GM03348 (cell line): ENCODE measurements around the gene ALPI.
"Not testable (repeated sequence)": the region's sequence is repeated elsewhere in the genome, so short reads cannot be mapped to it uniquely, and the experiment has no call there.

Source experiments
- DNase-seq: peaks from one replicate; pipeline ENCODE4 v3.0.0; 2012; ENCODE audit warnings: low spot score

Gene ALPI

DNA sequence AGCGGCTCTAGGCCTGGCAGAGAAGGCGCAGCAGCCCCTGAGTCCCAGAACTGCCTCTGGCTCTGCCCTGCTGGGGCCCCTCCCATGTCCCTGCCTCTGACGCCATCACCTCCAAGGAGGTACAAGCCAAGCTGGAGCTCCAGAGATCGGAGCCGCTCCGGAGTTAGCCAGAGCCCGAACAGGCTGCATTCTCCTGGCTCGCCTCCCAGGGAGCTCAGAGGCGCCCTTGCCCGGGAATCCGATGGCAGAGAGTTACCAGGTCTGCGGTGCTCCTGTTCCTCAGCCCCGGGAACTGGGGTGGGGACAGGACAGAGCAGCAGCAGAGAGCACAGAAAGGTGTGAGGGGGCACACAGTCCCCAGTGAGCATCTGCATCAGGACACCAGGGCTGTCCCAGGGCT, 12.9 kb upstream of the ALPI start:
- not testable (repeated sequence) for DNase-seq

DNA sequence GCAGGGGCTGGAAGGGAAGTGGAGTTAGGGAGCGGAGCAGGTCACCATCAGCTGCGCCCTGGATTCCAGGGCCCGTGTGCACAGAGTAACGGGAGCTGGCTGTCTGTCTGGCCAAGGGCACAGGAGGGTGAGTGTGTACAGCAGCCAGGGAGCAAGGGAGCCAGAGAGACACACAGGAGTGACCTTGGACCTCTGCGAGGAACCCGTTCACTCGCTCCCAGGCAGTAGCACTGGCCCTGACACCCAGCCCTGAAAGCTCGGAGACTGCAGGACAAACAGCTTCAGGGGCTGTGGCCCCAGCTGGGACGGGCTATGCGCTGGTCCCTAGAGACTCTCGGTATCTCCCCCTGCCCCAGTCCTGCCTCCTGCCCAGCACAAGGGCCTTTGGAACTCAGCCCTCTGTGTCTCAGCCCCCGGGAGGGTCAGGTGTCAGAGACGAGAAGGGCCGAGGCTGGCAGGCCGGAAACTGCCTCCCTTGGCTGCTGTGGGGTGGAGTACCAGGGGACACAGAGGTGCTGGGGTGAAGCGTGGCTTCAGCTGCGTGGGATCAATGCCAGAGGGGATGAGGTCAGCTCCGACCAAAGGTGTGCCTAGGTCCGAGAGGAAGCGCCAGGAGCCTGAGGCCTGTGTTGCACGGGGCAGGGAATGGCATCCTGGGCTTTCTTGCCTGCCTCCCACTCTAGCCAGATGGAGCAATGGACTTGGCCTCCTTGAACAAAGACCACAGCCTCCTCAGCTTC, 12.1 kb upstream of the ALPI start:
- DNase-seq = peak; percentile 10

DNA sequence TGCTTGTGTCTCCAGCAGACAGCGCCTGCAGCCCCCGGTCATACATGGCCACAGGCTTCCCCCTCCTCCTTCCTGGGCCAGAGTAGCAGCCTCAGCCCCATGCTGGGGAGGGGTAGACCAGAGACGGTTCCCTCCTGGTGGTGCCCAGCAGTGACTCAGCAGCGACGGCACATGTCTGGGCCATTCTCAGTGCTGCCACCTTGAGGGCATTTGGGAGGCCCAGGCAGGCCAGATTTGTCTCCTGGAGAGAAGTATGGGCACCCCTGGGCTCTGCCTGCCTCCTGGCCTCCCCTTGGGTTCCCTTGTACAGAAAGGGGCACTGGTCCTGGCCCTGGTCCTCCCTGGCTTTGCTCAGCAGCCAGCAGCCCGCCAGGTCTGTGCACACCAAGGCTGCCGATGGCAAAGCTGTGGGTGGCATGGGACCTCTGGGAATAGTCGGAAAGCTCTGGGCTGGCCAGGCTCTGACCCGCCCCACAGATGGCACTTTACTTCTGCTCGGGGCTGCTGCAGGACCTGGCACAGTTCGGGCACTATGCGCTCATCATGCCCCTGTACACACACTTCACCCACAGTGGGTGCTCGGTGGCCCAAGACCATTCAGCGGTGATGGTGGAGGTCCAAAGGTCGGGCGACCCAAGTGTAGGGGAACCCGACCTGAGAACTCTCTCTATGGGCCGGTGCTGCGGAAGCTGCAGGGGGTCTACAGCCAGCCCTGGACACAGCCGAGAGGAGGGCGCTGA, 11.4 kb upstream of the ALPI start:
- peak; percentile 81 for DNase-seq

DNA sequence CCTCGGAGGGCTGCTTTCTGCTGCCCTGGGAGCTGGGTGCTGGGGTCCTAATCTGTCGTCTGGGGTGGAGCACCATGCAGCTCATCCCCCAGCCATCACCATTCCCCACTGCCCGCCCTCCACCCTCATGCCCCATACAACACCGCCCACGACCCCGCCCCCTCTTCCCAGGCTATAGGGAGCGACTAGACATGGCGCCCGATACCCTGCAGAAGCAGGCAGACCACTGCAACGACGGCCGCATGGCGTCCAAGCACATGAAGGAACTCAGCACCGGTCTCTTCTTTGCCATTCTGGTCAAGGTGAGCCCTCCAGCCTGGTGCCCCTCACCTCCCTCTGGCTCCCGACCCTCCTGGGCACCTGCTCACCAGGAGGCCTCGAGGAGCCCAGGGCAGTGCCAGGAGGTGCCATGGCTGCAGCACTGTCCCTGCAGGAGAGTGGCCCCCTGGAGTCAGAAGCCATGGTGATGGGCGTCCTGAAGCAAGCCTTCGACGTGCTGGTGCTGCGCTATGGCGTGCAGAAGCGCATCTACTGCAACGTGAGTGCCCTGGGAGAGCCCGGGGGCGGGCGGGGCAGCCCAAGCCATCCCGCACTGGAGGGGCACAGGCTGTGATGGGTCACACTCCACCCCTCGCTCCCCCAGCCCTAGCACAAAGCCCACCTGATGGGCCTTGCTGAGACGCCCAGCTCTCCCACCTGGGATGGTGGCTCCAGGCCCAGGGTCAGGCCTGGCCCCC, 10.6 kb upstream of the ALPI start:
- DNase-seq = not testable (repeated sequence)

GRCh38 chr2:232446266-232446777, 9.6 kb upstream of the ALPI start:
- DNase-seq = not testable (repeated sequence)

DNA sequence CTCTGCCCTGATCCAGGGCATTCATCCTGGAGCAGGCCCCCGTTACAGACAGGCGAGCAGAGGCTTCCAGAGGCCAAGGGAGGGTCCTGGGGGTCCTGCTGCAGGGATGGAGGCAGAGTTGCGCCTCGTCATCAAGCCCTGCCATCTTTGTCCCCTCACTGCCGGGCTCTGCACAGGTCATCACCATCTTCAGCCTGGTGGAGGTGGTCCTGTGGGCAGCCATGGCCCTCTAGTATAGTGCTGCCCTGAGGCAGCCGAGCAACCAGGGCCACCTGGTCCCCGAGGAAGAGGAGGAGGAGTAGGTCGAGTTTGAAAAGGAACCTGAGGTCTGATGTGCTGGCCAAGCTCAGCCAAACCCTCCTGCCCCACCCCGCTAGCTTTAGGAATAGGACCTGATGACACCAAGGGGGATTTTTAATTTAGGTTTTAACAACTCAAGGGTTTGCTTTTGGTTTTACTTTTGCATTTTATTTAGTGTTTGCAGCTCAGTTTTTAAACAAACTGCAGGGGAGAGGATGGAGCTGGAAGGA, 8.8 kb upstream of the ALPI start:
- no peak for DNase-seq

DNA sequence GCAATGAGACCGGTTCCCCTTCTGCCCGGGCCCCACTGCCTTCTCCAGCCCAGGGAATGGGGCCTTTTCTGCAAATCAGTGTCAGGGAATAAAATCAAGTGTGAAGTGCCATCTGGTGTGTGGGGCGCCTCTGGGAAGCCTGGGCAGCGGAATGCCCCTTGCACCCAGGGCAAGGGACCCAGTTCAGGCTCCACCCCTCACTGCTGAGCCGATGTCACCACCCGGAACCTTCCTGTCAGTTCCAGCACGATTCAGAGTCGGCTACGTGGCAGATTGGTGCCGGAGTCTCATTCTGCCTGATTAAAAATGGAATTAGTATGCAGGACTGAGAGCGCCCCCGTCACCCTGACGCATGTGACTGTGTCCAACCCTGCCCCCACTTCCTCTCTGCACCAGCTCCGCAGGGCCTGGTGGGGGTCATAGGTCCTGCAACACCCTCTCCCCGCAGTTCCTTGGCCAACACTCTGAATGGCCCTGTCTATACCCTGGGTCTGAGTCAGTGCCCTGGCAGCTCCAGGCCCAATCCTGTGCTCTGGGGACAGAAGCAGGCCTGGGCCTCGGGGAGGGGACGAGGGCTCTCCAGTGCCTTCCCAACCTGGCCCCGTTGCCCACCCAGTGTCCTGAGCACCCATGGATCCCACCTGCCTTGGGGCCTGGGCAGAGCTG, 8.2 kb upstream of the ALPI start:
- DNase-seq = no peak

GRCh38 chr2:232448304-232448690, 7.7 kb upstream of the ALPI start:
- DNase-seq = no peak

DNA sequence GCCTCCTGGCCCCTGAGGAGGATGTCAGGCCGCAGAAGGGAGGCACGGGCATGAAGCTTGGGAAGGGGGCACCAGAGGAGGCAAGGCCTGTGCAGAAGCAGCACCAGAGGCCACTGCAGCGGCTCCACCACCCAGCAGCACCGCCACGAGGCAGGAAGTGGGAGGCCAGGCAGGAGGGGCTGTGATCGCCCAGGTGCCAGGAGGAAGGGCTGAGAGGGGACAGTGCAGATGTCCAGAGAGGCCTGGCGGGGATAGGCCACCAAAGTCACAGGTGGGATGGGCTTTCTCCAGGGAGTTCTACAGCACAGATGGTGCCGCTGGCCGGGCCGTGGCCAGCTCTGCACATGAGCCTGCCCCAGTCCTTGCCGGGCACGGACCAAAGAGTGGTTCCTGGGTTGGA, 6.0 kb upstream of the ALPI start:
- no peak for DNase-seq

GRCh38 chr2:232451645-232452044, 4.3 kb upstream of the ALPI start:
- DNase-seq = not testable (repeated sequence)

DNA sequence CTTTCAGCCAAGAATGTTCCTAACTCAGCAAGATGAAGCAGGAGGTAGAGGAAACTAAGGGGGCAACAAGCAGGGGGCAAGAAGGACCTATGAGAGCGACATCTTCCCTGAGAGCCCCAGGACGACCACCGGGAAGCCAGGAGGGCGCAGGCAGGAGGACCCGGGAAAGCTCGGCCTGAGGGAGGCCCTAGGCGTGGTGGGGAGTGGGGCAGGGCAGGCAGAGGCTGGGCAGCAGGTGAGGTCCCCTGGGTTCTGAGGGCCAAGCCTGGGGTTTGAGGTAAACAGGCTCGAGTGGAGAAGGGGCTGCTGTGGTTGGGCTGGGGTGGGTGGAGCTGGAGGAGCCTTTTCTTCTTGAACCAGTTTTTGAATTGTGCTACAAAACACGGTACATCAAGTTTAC, 1.3 kb upstream of the ALPI start:
- DNase-seq = no peak

GRCh38 chr2:232456296-232457120, 555 bp downstream of the ALPI start:
- no peak for DNase-seq

GRCh38 chr2:232457121-232458011, 1.4 kb downstream of the ALPI start:
- no peak for DNase-seq

- DNase-seq = no peak
These were observed 2.2 kb downstream of the ALPI start for GRCh38 chr2:232458051-232458660.

GRCh38 chr2:232458661-232459418, 2.9 kb downstream of the ALPI start:
- DNase-seq = no peak

- no peak for DNase-seq
These were observed 3.6 kb downstream of the ALPI start for GRCh38 chr2:232459419-232460035.

DNA sequence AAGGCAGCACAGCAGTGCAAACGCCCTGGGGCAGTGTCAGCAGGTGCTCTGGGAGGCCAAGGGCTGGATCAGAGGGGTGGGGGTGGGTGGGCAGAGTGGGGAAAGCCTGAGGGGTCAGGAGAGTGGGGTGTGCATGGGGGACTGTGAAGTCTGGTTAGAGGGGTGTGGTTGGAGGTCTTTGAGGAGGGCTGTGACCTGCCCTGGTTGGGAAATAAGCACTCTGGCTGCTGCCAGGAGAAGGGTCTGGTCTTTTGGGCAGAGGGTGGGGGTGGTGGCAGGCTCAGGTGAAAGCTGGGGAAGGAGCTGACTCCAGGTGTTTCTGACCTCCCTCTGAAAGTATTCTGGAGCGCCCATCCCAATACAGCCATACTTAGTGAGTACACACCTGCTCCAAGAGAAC, 4.2 kb downstream of the ALPI start:
- DNase-seq = no peak
